Measurements from ENCODE around the gene GUCA1A.

DNA sequence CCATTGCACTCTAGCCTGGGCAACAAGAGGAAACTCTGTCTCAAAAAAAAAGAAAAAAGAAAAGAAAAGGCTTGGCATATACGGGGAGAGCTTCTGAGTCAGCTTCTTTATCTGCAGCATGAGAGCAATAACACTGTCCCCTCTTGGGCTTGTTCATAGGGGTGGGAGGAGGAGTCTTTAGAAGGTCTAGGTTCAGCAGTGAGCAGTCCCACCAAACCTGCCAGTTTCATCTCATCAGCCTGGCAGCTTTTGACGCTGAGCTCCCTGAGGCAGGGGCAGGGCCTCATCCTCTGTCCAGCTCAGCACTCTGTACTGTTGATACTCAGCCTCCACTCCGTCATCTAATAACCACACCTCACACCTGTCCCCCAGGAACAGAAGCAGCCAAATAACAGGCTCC is 25.1 kb upstream of the GUCA1A start:
- TF ChIP-seq, protein P1, sequence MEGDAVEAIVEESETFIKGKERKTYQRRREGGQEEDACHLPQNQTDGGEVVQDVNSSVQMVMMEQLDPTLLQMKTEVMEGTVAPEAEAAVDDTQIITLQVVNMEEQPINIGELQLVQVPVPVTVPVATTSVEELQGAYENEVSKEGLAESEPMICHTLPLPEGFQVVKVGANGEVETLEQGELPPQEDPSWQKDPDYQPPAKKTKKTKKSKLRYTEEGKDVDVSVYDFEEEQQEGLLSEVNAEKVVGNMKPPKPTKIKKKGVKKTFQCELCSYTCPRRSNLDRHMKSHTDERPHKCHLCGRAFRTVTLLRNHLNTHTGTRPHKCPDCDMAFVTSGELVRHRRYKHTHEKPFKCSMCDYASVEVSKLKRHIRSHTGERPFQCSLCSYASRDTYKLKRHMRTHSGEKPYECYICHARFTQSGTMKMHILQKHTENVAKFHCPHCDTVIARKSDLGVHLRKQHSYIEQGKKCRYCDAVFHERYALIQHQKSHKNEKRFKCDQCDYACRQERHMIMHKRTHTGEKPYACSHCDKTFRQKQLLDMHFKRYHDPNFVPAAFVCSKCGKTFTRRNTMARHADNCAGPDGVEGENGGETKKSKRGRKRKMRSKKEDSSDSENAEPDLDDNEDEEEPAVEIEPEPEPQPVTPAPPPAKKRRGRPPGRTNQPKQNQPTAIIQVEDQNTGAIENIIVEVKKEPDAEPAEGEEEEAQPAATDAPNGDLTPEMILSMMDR (IDR thresholded peaks at IDR 0.05; ENCODE audit: low read depth, low read length) = no peak
- no peak for TF ChIP-seq EZH2phosphoT487 (IDR thresholded peaks at IDR 0.05; ENCODE audit: low read depth)

All from OCI-LY3 (cell line).